ENCODE measurements around the gene FYN.

Gene FYN

DNA sequence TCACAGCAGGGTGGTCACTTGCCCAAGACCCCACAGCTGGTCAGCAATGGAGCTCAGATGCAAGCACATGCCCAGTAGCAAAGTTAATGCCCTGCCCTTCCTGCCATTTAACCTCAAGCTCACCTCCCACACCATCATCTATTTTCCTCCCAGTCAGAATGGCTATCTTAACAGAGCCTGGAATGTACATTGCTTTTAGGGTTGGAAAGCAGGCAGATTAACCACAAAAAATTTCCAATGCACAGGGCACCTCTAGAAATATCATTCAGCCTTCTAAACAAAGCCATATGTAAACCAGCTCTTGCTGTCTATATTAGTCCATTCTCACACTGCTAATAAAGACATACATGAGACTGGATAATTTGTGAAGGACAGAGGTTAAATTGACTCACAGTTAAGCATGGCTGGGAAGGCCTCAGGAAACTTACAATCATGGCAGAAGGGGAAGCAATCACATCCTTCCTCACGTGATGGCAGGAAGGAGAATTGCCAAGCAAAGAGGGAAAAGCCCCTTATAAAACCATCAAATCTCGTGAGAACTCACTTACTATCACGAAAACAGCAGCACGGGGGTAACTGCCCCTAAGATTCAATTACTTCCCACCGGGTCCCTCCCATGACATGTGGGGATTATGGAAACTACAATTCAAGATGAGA, 106.9 kb downstream of the FYN start:
- no peak for DNase-seq

GRCh38 chr6:111765763-111766162, 107.5 kb downstream of the FYN start:
- no peak for DNase-seq

- DNase-seq = peak; percentile 47
Measured at GRCh38 chr6:111764238-111765175, 108.7 kb downstream of the FYN start.

DNA sequence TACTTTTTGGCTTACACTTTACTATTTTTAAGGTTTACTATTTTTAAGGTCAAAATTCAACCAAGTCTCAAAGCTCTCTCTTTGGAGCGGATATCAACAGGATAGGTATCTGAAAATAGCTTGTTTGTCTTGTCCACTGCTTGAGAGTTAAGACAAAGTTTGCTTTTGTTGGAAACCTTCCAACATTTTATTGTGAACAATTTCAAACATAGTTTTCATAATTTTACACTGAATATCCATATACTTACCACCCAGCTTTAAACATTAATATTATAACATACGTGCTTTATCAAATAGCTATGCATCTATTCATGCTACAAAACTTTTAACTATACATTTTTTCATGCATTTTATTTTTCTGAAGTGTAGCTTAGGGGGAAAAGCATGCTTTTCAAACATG, 109.9 kb downstream of the FYN start:
- DNase-seq = no peak

DNA sequence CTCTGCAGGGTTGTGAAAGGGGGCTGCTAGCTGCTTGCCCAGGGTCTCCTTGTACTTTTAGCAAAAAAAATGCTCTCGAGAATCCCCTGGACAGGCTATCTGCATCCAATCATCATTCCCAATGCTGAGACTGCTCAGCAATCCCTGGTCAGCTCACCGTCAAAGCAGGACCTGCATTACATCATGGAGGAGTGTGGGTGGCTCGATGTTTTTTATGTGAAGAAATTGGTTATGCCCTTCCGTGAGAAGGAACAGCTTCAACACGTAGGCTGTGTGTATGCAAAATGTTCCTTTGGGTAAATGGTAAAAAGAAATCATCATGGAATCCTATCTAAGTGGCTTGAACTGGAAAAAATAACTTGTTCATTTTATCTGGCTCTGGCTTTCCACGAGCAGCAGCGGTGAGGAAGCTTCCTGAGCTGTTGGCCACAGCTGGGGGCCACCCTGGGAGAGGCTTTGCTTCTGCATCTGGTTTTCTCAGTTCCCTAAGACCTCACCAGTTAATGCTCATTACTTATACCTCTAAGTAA, 111.4 kb downstream of the FYN start:
- no peak for DNase-seq

GRCh38 chr6:111761212-111761611, 112.0 kb downstream of the FYN start:
- DNase-seq = no peak

DNA sequence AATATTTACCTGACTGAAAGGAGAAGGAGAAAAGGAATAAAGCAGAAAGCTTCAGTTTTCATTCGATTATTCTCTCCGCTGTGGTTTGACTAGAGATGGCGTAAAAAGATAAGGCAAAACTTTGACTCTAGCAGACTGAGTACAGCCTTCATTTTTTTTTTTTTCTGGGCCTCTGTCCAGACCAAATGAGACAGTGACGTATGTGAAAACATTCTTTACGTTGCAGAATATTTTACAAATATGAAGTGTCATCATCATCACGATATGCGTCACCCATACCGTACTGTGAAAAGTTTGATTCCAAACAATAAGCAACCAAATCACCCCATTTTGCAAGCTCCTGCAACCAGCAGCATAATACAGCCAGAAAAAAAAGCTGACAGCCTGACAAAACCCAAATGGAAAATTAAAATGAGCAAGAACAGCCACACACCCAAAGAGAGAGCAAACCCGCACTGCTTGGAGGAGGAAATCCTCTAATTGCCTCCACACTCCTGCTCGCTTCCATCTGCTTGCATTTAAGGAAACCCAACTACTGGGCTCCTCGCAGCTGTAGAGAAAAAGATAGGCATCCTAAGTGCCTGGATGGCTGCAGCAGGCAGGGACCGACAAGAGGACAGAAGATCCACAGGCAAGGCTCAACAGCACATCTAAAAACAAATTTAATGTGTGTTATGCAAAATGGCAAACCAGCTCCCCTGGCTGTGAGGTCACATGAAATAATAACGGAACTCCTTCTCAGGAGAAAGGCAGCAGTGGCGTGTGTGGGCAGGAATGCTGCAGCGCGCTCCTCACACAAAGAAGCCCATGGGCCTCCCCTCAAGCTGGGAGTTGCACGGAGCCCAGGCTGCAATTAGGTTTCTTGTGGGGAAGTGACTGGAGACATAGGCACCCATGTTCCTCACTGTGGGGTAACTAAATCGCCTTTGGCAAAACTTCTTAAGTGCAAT, 113.1 kb downstream of the FYN start:
- peak; percentile 62 for DNase-seq

DNA sequence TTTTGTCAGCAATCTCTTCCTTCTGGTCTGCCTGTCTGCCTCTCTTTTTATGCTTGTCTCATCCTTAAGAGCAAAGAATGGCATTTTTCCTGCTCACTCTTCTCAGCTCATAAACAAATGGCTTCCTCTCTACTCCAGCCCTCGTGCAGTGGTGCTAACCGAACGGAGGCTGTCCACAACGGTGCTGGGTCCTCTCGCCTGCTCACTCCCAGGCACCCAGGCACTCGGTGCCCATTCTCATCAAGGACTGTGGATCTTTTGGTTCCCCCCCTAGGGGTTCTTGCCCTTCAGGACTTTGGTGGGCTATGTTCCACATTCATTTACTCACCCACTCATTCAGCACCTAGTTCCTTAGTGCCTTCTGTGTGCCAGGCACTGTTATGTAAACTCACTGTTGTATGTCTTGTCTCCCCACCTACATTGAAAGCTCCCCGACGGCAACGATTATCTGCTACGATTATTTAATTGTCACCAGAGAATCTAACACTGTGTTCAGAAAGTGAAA, 113.9 kb downstream of the FYN start:
- no peak for DNase-seq

- peak; percentile 42 for DNase-seq
Measured at GRCh38 chr6:111758608-111759329, 114.5 kb downstream of the FYN start.

DNA sequence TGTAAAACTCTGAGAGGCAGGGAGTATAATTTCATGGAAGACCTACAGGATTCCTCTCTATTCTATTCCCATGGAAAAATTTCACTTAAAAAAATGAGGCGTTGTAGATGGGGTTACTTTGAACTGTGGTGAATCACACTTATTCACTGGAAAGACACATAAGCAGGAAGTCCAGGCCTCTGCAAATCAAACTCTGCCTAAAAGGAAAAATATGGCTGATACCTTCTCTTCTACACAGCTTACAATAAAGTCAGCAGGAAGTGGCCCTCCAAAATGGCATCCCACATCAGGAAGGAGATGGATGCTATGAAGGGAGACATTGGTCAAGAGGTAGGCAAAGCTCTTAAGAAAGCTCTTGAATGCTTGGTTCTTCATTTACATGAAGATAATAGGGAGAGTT, 115.9 kb downstream of the FYN start:
- DNase-seq = no peak

GRCh38 chr6:111754423-111754822, 118.8 kb downstream of the FYN start:
- DNase-seq = no peak

GRCh38 chr6:111753573-111753972, 119.7 kb downstream of the FYN start:
- DNase-seq = no peak

DNA sequence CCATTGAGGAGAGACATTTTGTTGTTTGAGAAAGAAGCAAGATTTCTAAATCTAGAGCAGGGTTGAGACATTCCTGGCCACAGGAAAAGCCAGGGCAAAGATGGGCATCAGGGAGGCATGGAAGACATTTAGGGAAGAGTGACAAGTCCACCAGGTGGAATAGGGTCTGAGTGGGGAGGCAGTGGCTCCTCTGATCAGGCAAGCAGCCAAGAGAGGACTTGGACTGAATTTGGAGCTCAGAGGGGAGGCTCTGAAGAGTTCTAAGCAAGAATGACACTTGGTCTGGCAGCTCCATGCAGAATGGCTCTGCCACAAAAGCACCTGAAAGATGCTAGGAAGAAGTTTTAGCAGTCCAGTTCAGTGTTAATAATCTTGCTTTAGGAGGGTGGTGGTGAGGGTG, 120.8 kb downstream of the FYN start:
- DNase-seq = no peak

DNA sequence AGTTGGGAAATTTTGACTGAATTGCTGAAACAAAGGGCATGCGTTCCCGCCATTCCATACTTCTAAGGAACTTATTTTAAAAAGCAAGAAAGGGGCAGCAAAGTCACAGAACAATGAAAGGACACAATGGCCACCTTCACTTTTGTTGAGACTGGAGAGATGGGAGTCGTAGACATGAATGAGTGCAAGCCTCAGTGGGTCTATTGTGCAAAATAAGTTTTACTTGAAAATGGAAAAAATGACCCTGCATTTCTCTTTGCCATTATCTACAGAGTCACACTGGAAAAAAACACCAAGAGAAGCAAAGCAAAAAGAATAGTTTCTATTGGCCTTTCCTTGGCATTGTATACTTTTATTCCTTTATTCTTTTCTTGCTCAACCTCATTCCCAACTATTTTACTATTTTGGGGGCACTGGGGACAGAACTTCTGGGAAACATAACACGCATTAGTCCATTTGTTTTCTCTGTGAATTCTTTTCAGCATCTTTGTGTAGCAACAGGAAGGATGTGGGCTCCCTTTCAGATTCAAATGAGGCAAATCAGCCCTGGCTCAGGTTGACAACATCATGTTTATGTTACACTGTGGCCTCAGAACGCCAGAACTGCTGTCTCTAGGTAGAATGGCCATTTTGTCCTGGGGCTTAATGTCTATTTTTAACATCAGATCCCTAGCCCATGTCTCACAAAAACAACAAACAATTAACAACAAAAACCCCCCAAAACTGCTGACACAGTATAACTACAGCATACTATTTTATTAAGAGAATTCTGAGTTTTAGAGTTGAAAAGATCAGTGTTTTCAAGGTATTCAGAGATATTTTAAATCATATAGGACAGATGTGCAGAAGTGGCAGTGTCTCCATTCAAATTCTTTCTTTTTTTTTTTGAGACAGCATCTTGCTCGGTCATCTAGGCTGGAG, 122.2 kb downstream of the FYN start:
- peak; percentile 65 for DNase-seq

DNA sequence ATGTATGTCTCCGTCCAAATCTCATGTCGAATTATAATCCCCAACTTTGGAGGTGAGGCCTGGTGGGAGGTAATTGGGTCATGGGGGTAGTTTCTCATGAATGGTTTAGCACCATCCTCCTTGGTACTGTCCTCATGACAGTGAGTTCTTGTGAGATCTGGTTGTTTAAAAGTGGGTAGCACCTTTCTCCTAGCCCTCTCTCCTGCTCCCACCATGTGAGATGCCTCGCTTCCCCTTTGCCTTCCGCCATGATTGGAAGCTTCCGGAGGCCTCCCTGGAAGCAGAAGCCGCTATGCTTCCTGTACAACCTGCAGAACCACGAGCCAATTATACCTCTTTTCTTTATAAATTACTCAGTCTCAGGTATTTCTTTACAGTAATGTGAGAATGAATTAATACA, 123.1 kb downstream of the FYN start:
- no peak for DNase-seq

DNA sequence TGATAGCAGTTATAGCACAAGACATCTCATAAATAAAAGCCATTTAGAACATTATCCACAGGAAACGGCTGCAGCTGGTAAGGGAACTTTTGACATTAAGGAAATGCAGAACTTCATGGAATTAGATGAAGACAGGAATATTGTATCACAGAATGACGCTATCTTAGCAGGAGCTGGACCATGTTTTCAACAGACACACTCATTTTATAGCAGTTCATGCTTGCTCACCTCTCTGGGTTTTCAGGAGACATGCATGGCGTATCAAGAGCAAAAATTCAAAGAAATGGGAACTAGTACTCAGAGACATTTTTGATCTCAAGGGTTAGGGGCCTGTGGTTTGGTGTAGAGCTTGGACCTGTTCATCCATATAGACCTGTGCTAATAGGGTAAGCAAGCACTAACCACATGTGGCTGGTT, 125.0 kb downstream of the FYN start:
- DNase-seq = no peak

- no peak for DNase-seq
Measured at GRCh38 chr6:111747829-111748228, 125.4 kb downstream of the FYN start.

- no peak for DNase-seq
Measured at GRCh38 chr6:111747396-111747795, 125.9 kb downstream of the FYN start.

- no peak for DNase-seq
Measured at GRCh38 chr6:111746983-111747382, 126.3 kb downstream of the FYN start.

- no peak for DNase-seq
Measured at GRCh38 chr6:111745636-111746035, 127.6 kb downstream of the FYN start.

- DNase-seq = no peak
Measured at GRCh38 chr6:111745186-111745585, 128.1 kb downstream of the FYN start.
